ENCODE data around the gene ZNF688. TPM values are rescaled to one million over a fixed set of nuclear protein-coding genes. Genes with fewer than 3 reads are reported as not detected.
A peak's percentile ranks its signal among the peaks of the same experiment; 100 is the strongest.

Gene ZNF688
- total and polyA plus RNA-seq, 9 of the 15 experiments (the other 6 are each of a cell fraction or from before 2014, with no cell fraction given) = 0.48 to 12.9 (median 4.5) TPM

- 51% methylated on average over 4 of the region's 4 CpGs for WGBS (ENCODE audit: insufficient coverage, low coverage, missing lambda C conversion rate)
- Histone ChIP-seq H3K27me3 (ENCODE audit: control insufficient read depth in 2 of 2, insufficient read depth in 2 of 2, low read length in 2 of 2) (no peaks in the 10 kb centered on the region), H3K27ac (ENCODE audit: extremely low read depth, low read depth, low read length) (no peak overlapping the region), H3K4me3 (no peak overlapping the region), H3K9me1 (ENCODE audit: control insufficient read depth, insufficient read depth, low read length) (no peaks in the 10 kb centered on the region), H4K20me1 (replicated peaks; ENCODE audit: control insufficient read depth, insufficient read depth, low read length) (no peaks in the 10 kb centered on the region), H2AFZ (ENCODE audit: low read depth, low read length) (0 out of 2 replicates have a peak overlapping the region, but pooled peaks have one; percentile 26), H3K4me1 (replicated peaks in 1 of 2; ENCODE audit: control insufficient read depth in 2 of 2, insufficient read depth in 2 of 2, low read length in 2 of 2) (peaks cover 6 to 9% of the 10 kb centered on the region in 2 experiments), H3K79me2 (ENCODE audit: control insufficient read depth, insufficient read depth, low read length) (no peaks in the 10 kb centered on the region), H3K9ac (ENCODE audit: insufficient read depth in 1 of 2, low read depth in 2 of 2, low read length in 2 of 2) (no peak overlapping the region), H3K36me3 (ENCODE audit: control insufficient read depth, insufficient read depth, low read length) (no peaks in the 10 kb centered on the region), H3K4me2 (ENCODE audit: insufficient read depth, low read length) (no peak overlapping the region), H3K9me3 (replicated peaks; ENCODE audit: control insufficient read depth, insufficient read depth, low read depth, low read length) (peaks cover 17% of the 10 kb centered on the region)
- ChIA-PET POLR2A (interaction anchor here (0.7 kb wide), 1 partner anchor 558 kb away, joined by 3 read pairs; no protein-coding TSS in a partner anchor), CTCF (ENCODE audit: low intra/inter-chr PET ratio) (no interaction called here)
- BruUV-seq (replicated peaks) = no TSS peak
- in situ Hi-C loops (cut with MboI) = no loop called here
- DNase-seq (ENCODE audit: extremely low read depth in 1 of 4, low spot score in 3 of 4) = no peak
- TF ChIP-seq ZNF740 (CRISPR knock-in tag; IDR thresholded peaks at IDR 0.05) (no peak), ZNF740 (tag; IDR thresholded peaks at IDR 0.05) (no peak), THAP12 (CRISPR knock-in tag; IDR thresholded peaks at IDR 0.05) (no peak), NEUROD1 (IDR thresholded peaks at IDR 0.05; ENCODE audit: borderline replicate concordance, low read depth, low read length, partially characterized antibody) (no peak), SOX6 (IDR thresholded peaks at IDR 0.05) (no peak), CUX1 (CRISPR knock-in tag; IDR thresholded peaks at IDR 0.05) (no peak), DIDO1 (tag; IDR thresholded peaks at IDR 0.05; ENCODE audit: low read depth) (no peak), SPI1 (IDR thresholded peaks at IDR 0.05; ENCODE audit: borderline replicate concordance, low read depth, low read length) (no peak), ETV1 (tag; conservative IDR thresholded peaks at IDR 0.05; ENCODE audit: low read depth) (no peak), HNRNPH1 (optimal IDR thresholded peaks at IDR 0.05; ENCODE audit: low read depth, low read length) (no peak), MITF (IDR thresholded peaks at IDR 0.05) (no peak), CEBPB (tag; IDR thresholded peaks at IDR 0.05) (no peak)
- FAIRE-seq = no peak
- intact Hi-C loops (cut with micrococcal nuclease) = no loop called here
- ATAC-seq = no peak
Measured at GRCh38 chr16:30619202-30619601, 47.7 kb upstream of the ZNF688 start.
